ENCODE measurements around the gene SLC22A16.

DNA sequence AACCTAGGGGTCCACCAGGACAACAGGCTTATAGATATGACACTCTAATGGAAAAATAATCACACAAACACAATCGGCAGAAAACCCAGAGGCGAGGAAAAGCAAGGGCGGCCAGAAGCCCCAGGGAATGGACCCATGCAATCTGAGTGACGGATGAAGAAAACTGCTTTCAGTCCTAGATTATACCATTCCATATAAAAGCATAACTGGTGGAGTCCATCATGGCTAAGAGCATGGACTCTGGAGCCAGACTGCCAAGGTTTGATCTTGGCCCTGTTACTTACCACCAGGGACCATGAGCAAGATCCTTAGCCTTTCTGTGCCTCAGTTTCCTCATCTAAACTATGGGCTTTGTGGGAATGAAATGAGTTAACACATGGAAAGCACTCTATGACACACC is 3.7 kb downstream of the SLC22A16 start:
- no peak for TF ChIP-seq CTCF (IDR thresholded peaks at IDR 0.05)
- no peak for TF ChIP-seq POLR2A (IDR thresholded peaks at IDR 0.05)

Data from heart left ventricle (tissue), 13 donors.